Naive thymus-derived CD8-positive, alpha-beta T cell (primary cell): ENCODE measurements around the gene CRABP1. TPM values are rescaled to one million over a fixed set of nuclear protein-coding genes. Genes with fewer than 3 reads are reported as not detected.
"Not testable (repeated sequence)": the region's sequence is repeated elsewhere in the genome, so short reads cannot be mapped to it uniquely, and the experiment has no call there.

Experiments used
- ATAC-seq, 2 donors: fragments of 150-1000 bp; cut with Tn5 transposase in 1 of 2; sonication (Bioruptor Pico), chemical (Tn5 transposase) in 1 of 2; 1 replicate in 1 of 2; 2 replicates in 1 of 2; pipeline ENCODE4 v1.10.0; 2021; ENCODE audit warnings: mild to moderate bottlenecking in 2 of 2, moderate library complexity in 2 of 2
- POLR2A ChIA-PET: fragments of 350-600 bp; sonication (Branson Sonifier 250); formaldehyde crosslinking; loops from one replicate; lab custom pipeline; 2021; ENCODE audit warnings: antibody characterized with exemption; lab: Charles Lee
- DNase-seq, 10 donors: peaks; one replicate each; pipeline versions ENCODE4 v3.0.0 to v3.0.0-alpha.2; 2020 to 2022
- H3K27ac Mint-ChIP-seq, 10 donors: one replicate each; pipeline ENCODE4 v1.8.0; 2020 to 2022; ENCODE audit warnings: mild to moderate bottlenecking in 10 of 10, mixed read lengths in 10 of 10, moderate library complexity in 4 of 10, inconsistent platforms in 1 of 10
- H3K27me3 Mint-ChIP-seq, 5 donors: one replicate each; pipeline ENCODE4 v1.8.0; 2021 to 2022; ENCODE audit warnings: mixed read lengths in 5 of 5
- H3K36me3 Mint-ChIP-seq, 3 donors: one replicate each; pipeline ENCODE4 v1.8.0; 2020 to 2022; ENCODE audit warnings: mixed read lengths in 3 of 3, mild to moderate bottlenecking in 2 of 3, inconsistent platforms in 1 of 3
- H3K4me1 Mint-ChIP-seq, 4 donors: one replicate each; pipeline ENCODE4 v1.8.0; 2021 to 2022; ENCODE audit warnings: mixed read lengths in 4 of 4
- H3K4me3 Mint-ChIP-seq, 10 donors: one replicate each; pipeline ENCODE4 v1.8.0; 2020 to 2022; ENCODE audit warnings: mild to moderate bottlenecking in 10 of 10, mixed read lengths in 10 of 10, moderate library complexity in 6 of 10, inconsistent platforms in 1 of 10
- H3K9me3 Mint-ChIP-seq, 9 donors: one replicate each; pipeline ENCODE4 v1.8.0; 2020 to 2022; ENCODE audit warnings: mixed read lengths in 9 of 9, mild to moderate bottlenecking in 3 of 9, inconsistent platforms in 1 of 9, moderate library complexity in 1 of 9
- polyA plus RNA-seq, 3 donors: library from polyadenylated mRNA; unstranded; fragments of 300-500 nt; fragmentation: Illumina TruSeq; gene quantifications; one replicate each; pipeline ENCODE4 v1.2.3, GENCODE V29; 2021
- total RNA-seq, 8 experiments: library from RNA in 2 of 8; stranded (reverse) in 2 of 8; gene quantifications; one replicate each; pipeline ENCODE4 v1.2.3 and lab custom pipeline; 2021 to 2026

CRABP1 gene
- total and polyA plus RNA-seq, 5 experiments from 2014 or later: not detected

DNA sequence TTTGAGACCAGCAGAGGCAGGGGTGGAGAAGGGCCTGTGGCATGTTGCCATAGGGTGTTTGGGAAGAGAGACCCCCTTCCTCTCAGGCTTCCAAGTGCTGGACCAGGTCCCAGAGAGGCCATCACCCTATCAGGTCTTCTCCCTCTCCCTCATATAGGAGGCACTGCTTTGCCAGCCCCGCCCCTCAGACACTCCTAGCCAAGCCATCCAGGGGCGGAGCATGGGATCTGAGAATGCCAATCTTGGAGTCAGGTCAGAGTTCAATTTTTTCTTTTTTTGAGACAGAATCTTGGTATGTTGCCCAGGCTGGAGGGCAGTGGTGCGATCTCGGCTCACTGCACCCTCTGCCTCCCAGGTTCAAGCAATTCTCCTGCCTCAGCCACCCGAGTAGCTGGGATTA lies 32.7 kb downstream of the CRABP1 start:
- peaks cover 0 to 11% (median 7%) of the 10 kb centered on the region in 5 donors for H3K27me3 Mint-ChIP-seq
- DNase-seq (no peak), ATAC-seq (no peak)
- no peaks in the 10 kb centered on the region for H3K36me3 Mint-ChIP-seq
- POLR2A ChIA-PET: no interaction called here
- H3K4me3 Mint-ChIP-seq: no peak overlapping the region
- peaks cover 0 to 12% (median 5%) of the 10 kb centered on the region in 4 donors for H3K4me1 Mint-ChIP-seq
- H3K9me3 Mint-ChIP-seq: peaks cover 0 to 5% (median 0%) of the 10 kb centered on the region in 9 donors
- H3K27ac Mint-ChIP-seq: no peak overlapping the region

GRCh38 chr15:78374436-78375393 lies 34.6 kb downstream of the CRABP1 start:
- peak overlapping the region in 2 of 10 donors; percentile 56 to 66 for H3K27ac Mint-ChIP-seq
- DNase-seq (no peak), ATAC-seq (no peak)
- peaks cover 0 to 12% (median 5%) of the 10 kb centered on the region in 4 donors for H3K4me1 Mint-ChIP-seq
- H3K4me3 Mint-ChIP-seq: peak overlapping the region in 1 of 10 donors; percentile 24
- POLR2A ChIA-PET: no interaction called here
- peaks cover 0 to 8% (median 5%) of the 10 kb centered on the region in 5 donors for H3K27me3 Mint-ChIP-seq
- H3K9me3 Mint-ChIP-seq: peaks cover 0 to 5% (median 0%) of the 10 kb centered on the region in 9 donors
- H3K36me3 Mint-ChIP-seq: no peaks in the 10 kb centered on the region

DNA sequence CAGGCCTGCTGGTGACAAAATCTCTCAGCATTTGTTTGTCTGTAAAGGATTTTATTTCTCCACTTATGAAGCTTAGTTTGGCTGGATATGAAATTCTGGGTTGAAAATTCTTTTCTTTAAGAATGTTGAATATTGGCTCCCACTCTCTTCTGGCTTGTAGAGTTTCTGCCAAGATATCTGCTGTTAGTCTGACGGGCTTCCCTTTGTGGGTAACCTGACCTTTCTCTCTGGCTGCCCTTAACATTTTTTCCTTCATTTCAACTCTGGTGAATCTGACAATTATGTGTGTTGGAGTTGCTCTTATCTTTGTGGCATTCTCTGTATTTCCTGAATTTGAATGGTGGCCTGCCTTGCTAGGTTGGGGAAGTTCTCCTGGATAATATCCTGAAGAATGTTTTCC lies 40.0 kb downstream of the CRABP1 start:
- ATAC-seq, H3K9me3 Mint-ChIP-seq, H3K27ac Mint-ChIP-seq, DNase-seq, POLR2A ChIA-PET, H3K4me1 Mint-ChIP-seq, H3K36me3 Mint-ChIP-seq, H3K4me3 Mint-ChIP-seq: not testable (repeated sequence)
- H3K27me3 Mint-ChIP-seq: peaks cover 9 to 22% (median 19%) of the 10 kb centered on the region in 5 donors

GRCh38 chr15:78382114-78382880 lies 42.1 kb downstream of the CRABP1 start:
- H3K27me3 Mint-ChIP-seq: peaks cover 16 to 37% (median 34%) of the 10 kb centered on the region in 5 donors
- ATAC-seq (no peak), DNase-seq (no peak)
- no peaks in the 10 kb centered on the region for H3K4me1 Mint-ChIP-seq
- no peak overlapping the region for H3K4me3 Mint-ChIP-seq
- peaks cover 0 to 4% (median 0%) of the 10 kb centered on the region in 3 donors for H3K36me3 Mint-ChIP-seq
- no peaks in the 10 kb centered on the region for H3K9me3 Mint-ChIP-seq
- H3K27ac Mint-ChIP-seq: no peak overlapping the region
- POLR2A ChIA-PET: no interaction called here

- Mint-ChIP-seq H3K4me1 (no peaks in the 10 kb centered on the region), H3K27ac (no peak overlapping the region), H3K4me3 (no peak overlapping the region), H3K27me3 (peaks cover 16 to 42% (median 37%) of the 10 kb centered on the region in 5 donors), H3K9me3 (no peaks in the 10 kb centered on the region), H3K36me3 (peaks cover 0 to 4% (median 0%) of the 10 kb centered on the region in 3 donors)
- POLR2A ChIA-PET: no interaction called here
- DNase-seq: no peak
- ATAC-seq: no peak
These were observed 44.5 kb downstream of the CRABP1 start for GRCh38 chr15:78384651-78385050.

GRCh38 chr15:78387246-78388037 lies 47.3 kb downstream of the CRABP1 start:
- no peak for ATAC-seq
- no peak for DNase-seq
- Mint-ChIP-seq H3K36me3 (no peaks in the 10 kb centered on the region), H3K27ac (no peak overlapping the region), H3K4me1 (no peaks in the 10 kb centered on the region), H3K9me3 (no peaks in the 10 kb centered on the region), H3K27me3 (peaks cover 14 to 37% (median 34%) of the 10 kb centered on the region in 5 donors), H3K4me3 (no peak overlapping the region)
- POLR2A ChIA-PET: no interaction called here

DNA sequence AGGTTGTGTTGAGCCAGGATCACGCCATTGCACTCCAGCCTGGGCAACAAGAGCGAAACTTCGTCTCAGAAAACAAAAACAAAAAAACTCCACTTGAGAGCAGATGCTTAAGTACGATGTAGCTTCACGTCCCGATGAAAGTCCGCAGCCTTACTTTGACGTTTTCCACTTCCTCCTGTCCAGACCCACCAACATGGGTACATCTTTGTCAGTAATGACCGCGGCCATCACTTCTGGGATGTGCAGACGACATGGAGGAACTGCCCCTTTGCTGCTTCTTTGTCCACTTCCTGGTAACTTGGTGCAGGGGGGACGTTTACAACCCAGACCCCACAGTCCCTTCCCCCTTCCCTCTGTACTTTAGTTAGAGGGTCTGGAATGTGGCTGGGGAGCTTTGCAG lies 48.7 kb downstream of the CRABP1 start:
- Mint-ChIP-seq H3K27me3 (peaks cover 10 to 31% (median 29%) of the 10 kb centered on the region in 5 donors), H3K4me1 (no peaks in the 10 kb centered on the region), H3K27ac (no peak overlapping the region), H3K36me3 (no peaks in the 10 kb centered on the region), H3K4me3 (no peak overlapping the region), H3K9me3 (no peaks in the 10 kb centered on the region)
- POLR2A ChIA-PET: interaction anchor here (0.6 kb wide), 1 partner anchor 14 kb away, joined by 3 read pairs; no protein-coding TSS in a partner anchor
- no peak for DNase-seq
- no peak for ATAC-seq

GRCh38 chr15:78389322-78389721 lies 49.2 kb downstream of the CRABP1 start:
- peaks cover 8 to 29% (median 26%) of the 10 kb centered on the region in 5 donors for H3K27me3 Mint-ChIP-seq
- POLR2A ChIA-PET: no interaction called here

DNA sequence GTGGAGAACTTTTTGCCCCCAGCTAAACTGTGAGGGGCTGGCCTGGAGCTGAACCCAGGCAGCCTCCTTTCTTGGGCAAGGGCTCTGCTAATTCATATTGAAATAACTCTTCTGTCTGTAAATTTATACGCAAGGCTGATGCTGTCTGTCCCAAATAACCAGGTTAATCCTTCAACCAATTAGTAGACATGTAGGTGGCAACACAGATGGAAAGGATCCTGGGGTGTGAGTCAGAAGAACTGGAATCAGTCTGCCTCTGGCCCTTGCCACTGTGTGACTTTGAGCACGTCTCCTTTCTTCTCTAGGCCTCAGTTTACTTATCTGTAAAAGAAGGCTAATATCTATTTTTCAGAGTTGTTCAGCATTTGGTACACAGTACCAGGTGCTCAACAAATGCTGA lies 49.6 kb downstream of the CRABP1 start:
- Mint-ChIP-seq H3K27ac (no peak overlapping the region), H3K9me3 (no peaks in the 10 kb centered on the region), H3K4me3 (no peak overlapping the region)

More at GRCh38 chr15:78389322-78389721, 49.2 kb downstream of the CRABP1 start:
- no peak for ATAC-seq
- no peak overlapping the region for H3K4me3 Mint-ChIP-seq
- no peaks in the 10 kb centered on the region for H3K4me1 Mint-ChIP-seq
- H3K9me3 Mint-ChIP-seq: no peaks in the 10 kb centered on the region
- DNase-seq: no peak
- H3K36me3 Mint-ChIP-seq: no peaks in the 10 kb centered on the region
- H3K27ac Mint-ChIP-seq: no peak overlapping the region

GRCh38 chr15:78390242-78390641 lies 50.1 kb downstream of the CRABP1 start:
- DNase-seq (no peak), ATAC-seq (no peak)
- H3K9me3 Mint-ChIP-seq: no peaks in the 10 kb centered on the region
- no peak overlapping the region for H3K4me3 Mint-ChIP-seq
- no peak overlapping the region for H3K27ac Mint-ChIP-seq
- H3K27me3 Mint-ChIP-seq: peaks cover 8 to 23% (median 17%) of the 10 kb centered on the region in 5 donors
- no peaks in the 10 kb centered on the region for H3K36me3 Mint-ChIP-seq
- POLR2A ChIA-PET: no interaction called here
- H3K4me1 Mint-ChIP-seq: no peaks in the 10 kb centered on the region

More for the DNA sequence above, 49.6 kb downstream of the CRABP1 start:
- Mint-ChIP-seq H3K36me3 (no peaks in the 10 kb centered on the region), H3K27me3 (peaks cover 8 to 28% (median 22%) of the 10 kb centered on the region in 5 donors), H3K4me1 (no peaks in the 10 kb centered on the region)
- POLR2A ChIA-PET: no interaction called here
- no peak for DNase-seq
- ATAC-seq: no peak

- no peak overlapping the region for H3K27ac Mint-ChIP-seq
- DNase-seq (no peak), ATAC-seq (no peak)
- no peaks in the 10 kb centered on the region for H3K9me3 Mint-ChIP-seq
- no peaks in the 10 kb centered on the region for H3K36me3 Mint-ChIP-seq
- H3K4me1 Mint-ChIP-seq: no peaks in the 10 kb centered on the region
- H3K4me3 Mint-ChIP-seq: no peak overlapping the region
- POLR2A ChIA-PET: no interaction called here
- H3K27me3 Mint-ChIP-seq: peaks cover 8 to 17% (median 11%) of the 10 kb centered on the region in 5 donors
These were observed 50.7 kb downstream of the CRABP1 start for GRCh38 chr15:78390826-78391225.

DNA sequence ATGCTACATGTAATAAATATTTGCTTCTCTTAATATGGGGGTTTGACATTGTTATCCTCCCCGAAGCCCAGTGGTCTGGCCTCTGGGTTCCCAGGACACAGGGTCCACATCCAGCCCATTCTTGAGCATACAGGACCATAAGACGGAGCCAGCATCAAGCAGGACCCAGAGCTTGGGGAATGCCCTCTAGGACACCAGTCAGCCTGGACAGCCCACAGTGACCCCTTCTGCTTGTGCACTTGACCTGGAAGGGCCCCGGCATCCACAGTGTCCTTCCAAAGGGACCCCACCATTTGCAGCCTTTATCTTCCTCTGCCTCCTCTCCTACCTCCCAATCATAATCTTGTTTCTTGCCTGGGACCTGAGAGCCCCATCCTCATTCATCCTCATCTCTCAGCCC lies 51.6 kb downstream of the CRABP1 start:
- peak overlapping the region in 1 of 10 donors; percentile 41 for H3K27ac Mint-ChIP-seq
- ATAC-seq (no peak), DNase-seq (no peak)
- H3K4me3 Mint-ChIP-seq: no peak overlapping the region
- POLR2A ChIA-PET: no interaction called here
- H3K9me3 Mint-ChIP-seq: no peaks in the 10 kb centered on the region
- H3K27me3 Mint-ChIP-seq: peaks cover under 1 to 11% (median 2%) of the 10 kb centered on the region in 5 donors
- no peaks in the 10 kb centered on the region for H3K36me3 Mint-ChIP-seq
- H3K4me1 Mint-ChIP-seq: no peaks in the 10 kb centered on the region
